ENCODE results near the gene ATG2A. TPM values are rescaled to one million over a fixed set of nuclear protein-coding genes. Genes with fewer than 3 reads are reported as not detected.

The ATG2A gene
- polyA plus RNA-seq, 3 donors = 2.6 to 24.9 (median 4.0) TPM

- DNase-seq = no peak
Observed at GRCh38 chr11:64925536-64926436, 8.8 kb upstream of the ATG2A start.

More at GRCh38 chr11:64925536-64926436, 8.8 kb upstream of the ATG2A start:
- Histone ChIP-seq H3K79me2 (ENCODE audit: insufficient read depth, low read length) (no peaks in the 10 kb centered on the region), H3K9me3 (replicated peaks in 1 of 2; ENCODE audit: control insufficient read depth in 1 of 2, insufficient read depth in 1 of 2, low read length in 2 of 2) (no peaks in the 10 kb centered on the region), H3K27me3 (ENCODE audit: control insufficient read depth in 2 of 2, insufficient read depth in 2 of 2, low read length in 2 of 2) (no peaks in the 10 kb centered on the region), H3K9ac (ENCODE audit: insufficient read depth, low read length, poor library complexity, severe bottlenecking) (peak overlapping the region; percentile 83), H3K4me1 (ENCODE audit: control insufficient read depth in 1 of 2, insufficient read depth in 2 of 2, low read length in 2 of 2) (peaks cover 14 to 27% of the 10 kb centered on the region in 2 donors), H3K4me3 (replicated peaks in 1 of 3; ENCODE audit: low read depth in 2 of 3, low read length in 3 of 3) (peak overlapping the region in 1 of 3 experiments; percentile 95), H2AFZ (ENCODE audit: insufficient read depth, low read depth, low read length, poor library complexity, severe bottlenecking) (no peak overlapping the region), H3K36me3 (replicated peaks in 1 of 2; ENCODE audit: control insufficient read depth in 1 of 2, insufficient read depth in 2 of 2, low read length in 2 of 2) (peaks cover 12 to 39% of the 10 kb centered on the region in 2 donors), H4K20me1 (ENCODE audit: insufficient read depth, low read length) (no peaks in the 10 kb centered on the region), H3K4me2 (replicated peaks; ENCODE audit: extremely low read depth, low read length, poor library complexity, severe bottlenecking) (peak overlapping the region; percentile 98), H3K27ac (ENCODE audit: low read depth in 1 of 2, low read length in 2 of 2) (no peak overlapping the region)
- 96% methylated on average over 17 of the region's 24 CpGs for WGBS (ENCODE audit: insufficient coverage)
- peaks cover 1 to 5% (median 3%) of the 10 kb centered on the region in 3 donors for H3K27me3 Mint-ChIP-seq (ENCODE audit: low read depth in 3 of 3)
- H3K36me3 Mint-ChIP-seq = peaks cover 40 to 42% of the 10 kb centered on the region in 2 donors
- intact Hi-C loops (cut with micrococcal nuclease) = no loop called here
- peak overlapping the region in 1 of 7 donors; percentile 69 for H3K27ac Mint-ChIP-seq
- H3K9me3 Mint-ChIP-seq = no peaks in the 10 kb centered on the region
- no peak for TF ChIP-seq CTCF (IDR thresholded peaks at IDR 0.05)
- H3K4me3 Mint-ChIP-seq = peak overlapping the region; percentile 90 to 98
- H3K4me1 Mint-ChIP-seq = peaks cover 16% of the 10 kb centered on the region
